HEK293T (cell line): ENCODE data around the gene LAMB1.

ENCODE experiments used
- ARNT ChIP-seq: fragments of 450-650 bp; IDR thresholded peaks from 2 replicates; pipeline ENCODE4 v1.6.1; 2017; ENCODE audit warnings: mild to moderate bottlenecking
- BHLHE40 ChIP-seq: fragments of 450-650 bp; IDR thresholded peaks from 2 replicates; pipeline ENCODE4 v1.6.1; 2016; ENCODE audit warnings: mild to moderate bottlenecking, moderate library complexity, borderline replicate concordance
- ELF4 ChIP-seq: fragments of 450-650 bp; IDR thresholded peaks from 2 replicates; pipeline ENCODE4 v1.6.1; 2017; ENCODE audit warnings: antibody characterized with exemption
- FOXA1 ChIP-seq: fragments of 450-650 bp; IDR thresholded peaks from 2 replicates; pipeline ENCODE4 v1.6.1; 2016; ENCODE audit warnings: mild to moderate bottlenecking
- FOXK2 ChIP-seq: fragments of 450-650 bp; IDR thresholded peaks from 2 replicates; pipeline ENCODE4 v1.6.1; 2016; ENCODE audit warnings: mild to moderate bottlenecking
- FOXM1 ChIP-seq: fragments of 450-650 bp; IDR thresholded peaks from 2 replicates; pipeline ENCODE4 v1.6.1; 2017; ENCODE audit warnings: mild to moderate bottlenecking, borderline replicate concordance
- HDGF ChIP-seq: fragments of 450-650 bp; IDR thresholded peaks from 2 replicates; pipeline ENCODE4 v1.6.1; 2017; ENCODE audit warnings: antibody characterized with exemption, borderline replicate concordance
- NFRKB ChIP-seq: fragments of 450-650 bp; IDR thresholded peaks from 2 replicates; pipeline ENCODE4 v1.6.1; 2016; ENCODE audit warnings: mild to moderate bottlenecking, moderate library complexity
- PKNOX1 ChIP-seq: fragments of 450-650 bp; IDR thresholded peaks from 2 replicates; pipeline ENCODE4 v1.6.1; 2016
- SP1 ChIP-seq: fragments of 450-650 bp; IDR thresholded peaks from 2 replicates; pipeline ENCODE4 v1.6.1; 2017
- SUZ12 ChIP-seq: fragments of 450-650 bp; IDR thresholded peaks from 2 replicates; pipeline ENCODE4 v1.6.1; 2016; ENCODE audit warnings: mild to moderate bottlenecking
- ZNF384 ChIP-seq: fragments of 450-650 bp; IDR thresholded peaks from 2 replicates; pipeline ENCODE4 v1.6.1; 2016

DNA sequence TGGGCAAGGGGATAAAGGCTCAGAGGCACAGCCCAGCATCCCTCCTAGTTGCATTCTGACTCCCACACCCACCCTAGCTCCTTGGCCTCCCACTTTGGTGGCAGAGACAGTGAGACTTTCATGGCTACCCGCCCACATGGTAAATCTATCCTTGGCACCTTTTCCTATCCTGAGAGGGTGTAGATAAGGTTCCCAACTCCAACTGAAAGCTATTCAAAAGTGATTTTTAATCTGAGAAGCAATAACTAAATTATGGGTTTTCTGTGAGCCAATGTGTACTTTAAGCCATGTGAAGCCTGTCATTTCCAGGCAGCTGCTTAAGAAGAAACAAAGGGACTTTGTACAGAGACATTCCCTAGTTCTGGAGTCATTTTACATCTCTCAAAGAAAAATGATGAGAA is 9.1 kb downstream of the LAMB1 start:
- TF ChIP-seq FOXA1 (no peak), FOXM1 (no peak), HDGF (no peak), ZNF384 (no peak), FOXK2 (no peak), PKNOX1 (no peak), ELF4 (no peak), BHLHE40 (no peak), SP1 (no peak), SUZ12 (no peak), ARNT (no peak), NFRKB (no peak)
